GM18511 (cell line): ENCODE results near the gene PSKH1.
"Not testable (repeated sequence)": the region's sequence is repeated elsewhere in the genome, so short reads cannot be mapped to it uniquely, and the experiment has no call there.

Experiments used
- ATAC-seq: cut with Tn5 transposase; IDR thresholded peaks from one replicate; pipeline ENCODE4 v1.9.1; 2021; ENCODE audit warnings: mild to moderate bottlenecking, moderate library complexity; ENCODE audit not compliant: unreplicated experiment

Gene PSKH1

DNA sequence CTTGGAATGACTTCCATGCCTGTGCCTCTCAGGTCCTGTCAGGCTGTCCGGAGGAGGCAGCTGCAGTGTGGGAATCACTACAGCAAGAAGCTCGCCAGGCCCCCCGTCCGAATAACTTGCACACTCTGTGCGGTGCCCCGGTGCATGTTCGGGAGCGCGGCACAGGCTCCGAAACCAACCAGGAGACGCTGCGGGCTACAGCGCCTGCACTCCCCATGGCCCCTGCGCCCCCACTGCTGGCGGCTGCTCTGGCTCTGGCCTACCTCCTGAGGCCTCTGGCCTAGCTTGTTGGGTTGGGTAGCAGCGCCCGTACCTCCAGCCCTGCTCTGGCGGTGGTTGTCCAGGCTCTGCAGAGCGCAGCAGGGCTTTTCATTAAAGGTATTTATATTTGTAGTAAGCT, 7.1 kb upstream of the PSKH1 start:
- no peak for ATAC-seq

GRCh38 chr16:67886387-67886786, 6.7 kb upstream of the PSKH1 start:
- ATAC-seq = no peak

DNA sequence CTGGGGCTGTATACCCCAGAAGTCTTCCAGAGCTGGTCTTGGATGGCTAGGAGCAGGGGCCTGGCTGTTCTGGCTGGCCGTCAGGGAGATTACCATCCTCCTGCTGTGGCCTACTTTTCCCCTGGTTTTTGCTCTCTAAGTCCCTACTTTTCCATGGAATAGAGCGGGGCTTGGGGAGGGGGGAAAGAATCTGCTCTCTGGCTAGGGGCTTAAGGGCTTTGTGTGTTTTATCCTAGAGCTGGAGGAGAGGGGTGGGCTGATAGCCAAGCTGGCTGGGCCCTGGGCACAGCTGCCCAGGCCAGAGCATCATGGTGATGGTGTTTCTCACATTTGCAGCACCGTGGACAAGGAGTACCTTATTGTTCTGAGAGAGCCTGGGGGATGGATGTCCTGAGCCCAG, 4.7 kb upstream of the PSKH1 start:
- no peak for ATAC-seq

DNA sequence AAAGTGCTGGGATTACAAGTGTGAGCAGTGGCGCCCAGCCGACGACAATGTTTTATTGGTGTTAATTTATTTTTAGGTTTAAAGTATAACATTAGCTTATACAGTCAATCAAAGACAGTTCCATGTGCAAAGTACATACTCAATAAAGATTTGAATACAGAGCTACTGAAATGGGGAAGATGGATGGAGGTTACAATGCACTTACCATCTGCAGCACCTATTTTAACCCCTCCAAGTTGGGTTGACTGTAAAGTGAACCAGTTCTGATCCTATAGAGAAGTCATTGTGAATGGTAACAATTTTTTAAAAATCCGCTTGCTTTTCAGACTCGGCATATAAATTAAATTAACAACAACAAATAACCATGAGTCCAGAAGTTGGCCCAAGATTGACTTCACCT, 679 bp upstream of the PSKH1 start:
- ATAC-seq = no peak

DNA sequence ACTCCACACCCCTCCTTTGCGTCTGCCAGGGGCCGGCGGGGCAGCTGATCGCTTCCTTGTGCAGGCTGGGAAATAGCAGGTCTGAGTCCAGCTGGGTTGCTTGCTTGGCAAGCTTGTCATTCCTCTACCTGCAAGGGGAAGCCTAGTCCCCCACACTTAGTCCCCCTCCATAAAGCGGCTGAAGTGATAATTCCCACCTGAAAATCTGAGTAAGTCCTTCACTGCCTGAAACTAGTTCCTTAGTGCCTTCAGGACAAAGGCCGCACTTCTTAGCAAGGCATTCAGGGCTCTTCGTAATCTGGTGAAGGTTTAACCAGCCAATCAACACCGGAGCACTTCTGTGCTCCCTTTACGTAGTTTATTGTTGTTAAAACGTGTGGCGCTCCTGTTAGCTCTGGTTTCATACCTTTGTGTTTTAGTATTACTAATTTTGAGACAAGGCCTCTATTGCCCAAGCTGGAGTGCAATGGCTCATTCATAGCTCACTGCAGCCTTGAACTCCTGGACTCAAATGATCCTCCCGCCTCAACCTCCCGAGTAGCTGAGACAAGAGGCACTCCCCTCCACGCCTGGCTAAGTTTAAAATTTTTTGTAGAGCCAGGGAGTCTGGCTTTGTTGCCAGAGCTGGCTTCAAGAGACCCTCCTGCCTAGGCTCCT, 817 bp downstream of the PSKH1 start:
- no peak for ATAC-seq

DNA sequence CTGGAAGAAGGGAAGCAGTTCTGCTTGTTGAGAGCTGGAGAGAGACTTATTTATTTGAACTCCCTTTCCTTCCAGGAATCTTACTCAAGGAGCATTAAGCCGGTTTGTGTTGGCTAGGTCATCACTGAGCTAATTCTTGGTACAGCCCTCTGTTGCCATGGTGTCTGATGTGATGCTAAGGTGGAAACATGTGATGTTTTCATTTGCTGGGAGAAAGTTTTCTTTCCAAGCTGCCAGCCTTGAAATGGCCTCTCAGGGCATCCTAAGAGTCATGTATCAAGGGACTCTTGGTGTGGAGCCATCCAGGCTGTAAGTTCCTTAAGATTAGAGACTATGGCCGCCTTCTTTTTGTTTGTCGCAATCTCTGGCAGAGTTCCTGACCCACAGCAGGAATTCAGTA, 4.2 kb downstream of the PSKH1 start:
- no peak for ATAC-seq

DNA sequence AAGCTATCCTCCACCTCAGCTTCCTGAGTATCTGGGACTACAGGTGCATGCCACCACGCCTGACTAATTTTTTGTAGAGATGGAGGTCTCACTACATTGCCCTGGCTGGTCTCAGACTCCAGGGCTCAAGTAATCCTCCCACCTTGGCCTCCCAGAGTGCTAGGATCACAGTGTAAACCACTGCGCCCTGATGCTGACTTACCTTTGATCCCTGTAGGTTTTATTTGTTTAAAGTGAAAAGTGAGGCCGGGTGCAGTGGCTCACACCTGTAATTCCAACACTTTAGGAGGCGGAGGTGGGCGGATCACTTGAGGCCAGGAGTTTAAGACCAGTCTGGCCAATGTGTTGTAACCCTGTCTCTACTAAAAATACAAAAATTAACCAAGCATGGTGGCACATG, 8.7 kb downstream of the PSKH1 start:
- ATAC-seq = no peak

DNA sequence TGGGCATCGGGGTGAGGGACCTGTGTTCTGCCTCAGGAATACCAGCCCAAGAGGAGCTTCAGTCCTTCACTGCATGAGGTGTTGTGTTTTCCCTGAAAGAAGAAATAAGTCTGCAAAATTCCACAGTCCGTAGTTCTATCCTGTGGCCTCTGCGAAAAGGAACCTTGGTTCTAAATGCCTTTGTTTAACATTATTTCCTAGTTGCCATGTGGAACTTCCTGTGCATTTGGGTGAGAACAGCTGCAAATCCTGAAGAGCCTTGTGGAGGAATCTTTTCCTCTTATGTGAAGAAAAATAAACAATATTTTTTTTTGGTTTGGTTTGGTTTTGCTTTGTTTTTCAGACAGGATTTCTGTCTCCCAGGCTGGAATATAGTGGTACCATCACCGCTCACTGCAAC, 9.8 kb downstream of the PSKH1 start:
- no peak for ATAC-seq

GRCh38 chr16:67907397-67908180, 14.5 kb downstream of the PSKH1 start:
- ATAC-seq = no peak

DNA sequence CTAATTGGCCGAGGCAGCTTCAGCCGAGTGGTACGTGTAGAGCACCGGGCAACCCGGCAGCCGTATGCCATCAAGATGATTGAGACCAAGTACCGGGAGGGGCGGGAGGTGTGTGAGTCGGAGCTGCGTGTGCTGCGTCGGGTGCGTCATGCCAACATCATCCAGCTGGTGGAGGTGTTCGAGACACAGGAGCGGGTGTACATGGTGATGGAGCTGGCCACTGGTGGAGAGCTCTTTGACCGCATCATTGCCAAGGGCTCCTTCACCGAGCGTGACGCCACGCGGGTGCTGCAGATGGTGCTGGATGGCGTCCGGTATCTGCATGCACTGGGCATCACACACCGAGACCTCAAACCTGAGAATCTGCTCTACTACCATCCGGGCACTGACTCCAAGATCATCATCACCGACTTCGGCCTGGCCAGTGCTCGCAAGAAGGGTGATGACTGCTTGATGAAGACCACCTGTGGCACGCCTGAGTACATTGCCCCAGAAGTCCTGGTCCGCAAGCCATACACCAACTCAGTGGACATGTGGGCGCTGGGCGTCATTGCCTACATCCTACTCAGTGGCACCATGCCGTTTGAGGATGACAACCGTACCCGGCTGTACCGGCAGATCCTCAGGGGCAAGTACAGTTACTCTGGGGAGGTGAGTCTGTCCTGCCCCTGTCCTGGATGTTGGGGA, 16.1 kb downstream of the PSKH1 start:
- ATAC-seq = no peak

DNA sequence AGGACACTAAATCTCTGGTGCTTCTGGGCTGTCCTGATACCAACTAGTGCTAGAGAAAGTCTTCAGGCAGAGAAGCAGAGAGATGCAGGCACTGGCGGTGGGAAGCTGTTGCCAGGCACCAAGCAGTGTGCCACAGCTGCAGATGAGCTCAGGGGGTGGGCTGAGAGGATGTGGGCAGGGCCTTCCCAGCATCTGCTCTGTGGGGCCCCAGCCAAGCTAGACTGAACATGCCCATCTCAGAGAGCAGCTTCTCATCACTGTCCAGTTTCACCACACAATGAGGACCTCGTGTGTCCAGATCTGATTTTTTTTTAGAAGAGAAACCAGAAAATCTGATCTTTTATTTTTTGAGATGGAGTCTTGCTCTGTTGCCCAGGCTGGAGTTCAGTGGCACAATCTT, 17.1 kb downstream of the PSKH1 start:
- no peak for ATAC-seq

DNA sequence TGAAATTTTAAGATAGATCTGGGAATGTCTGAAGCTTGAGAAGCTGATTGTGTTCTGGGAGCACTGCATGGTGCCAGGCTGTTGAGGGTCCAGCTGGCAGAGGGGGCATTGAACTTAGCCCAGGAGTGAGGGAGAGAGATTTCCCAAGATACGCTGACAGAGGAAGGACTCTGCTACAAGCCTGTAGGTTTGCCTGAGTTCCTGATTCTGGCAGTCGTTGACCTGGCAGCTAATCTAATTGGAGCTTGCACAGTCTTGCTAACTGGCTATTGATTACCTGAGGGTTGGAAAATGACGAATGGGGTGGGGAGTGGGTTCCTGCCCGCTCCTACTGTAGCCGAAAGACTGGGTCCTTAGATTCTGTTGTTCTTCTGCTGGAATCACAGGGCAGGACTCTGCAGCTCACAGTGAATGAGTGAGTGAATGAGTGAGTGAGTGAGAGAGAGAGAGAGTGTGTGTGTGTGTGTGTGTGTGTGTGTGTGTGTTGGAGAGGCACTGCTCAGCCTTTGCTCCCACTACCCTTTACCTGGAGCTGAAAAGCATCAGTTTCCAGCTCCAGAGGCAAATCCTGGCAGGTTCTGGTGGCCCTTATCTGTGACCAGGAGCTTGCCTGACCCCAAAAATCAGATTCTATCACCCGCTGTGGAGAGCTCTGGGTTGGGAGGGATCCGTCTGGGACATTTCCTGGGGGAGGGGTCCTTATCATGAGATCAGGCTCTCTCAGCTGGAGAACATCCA, 21.9 kb downstream of the PSKH1 start:
- ATAC-seq = no peak

GRCh38 chr16:67915496-67915769, 22.4 kb downstream of the PSKH1 start:
- ATAC-seq = not testable (repeated sequence)

DNA sequence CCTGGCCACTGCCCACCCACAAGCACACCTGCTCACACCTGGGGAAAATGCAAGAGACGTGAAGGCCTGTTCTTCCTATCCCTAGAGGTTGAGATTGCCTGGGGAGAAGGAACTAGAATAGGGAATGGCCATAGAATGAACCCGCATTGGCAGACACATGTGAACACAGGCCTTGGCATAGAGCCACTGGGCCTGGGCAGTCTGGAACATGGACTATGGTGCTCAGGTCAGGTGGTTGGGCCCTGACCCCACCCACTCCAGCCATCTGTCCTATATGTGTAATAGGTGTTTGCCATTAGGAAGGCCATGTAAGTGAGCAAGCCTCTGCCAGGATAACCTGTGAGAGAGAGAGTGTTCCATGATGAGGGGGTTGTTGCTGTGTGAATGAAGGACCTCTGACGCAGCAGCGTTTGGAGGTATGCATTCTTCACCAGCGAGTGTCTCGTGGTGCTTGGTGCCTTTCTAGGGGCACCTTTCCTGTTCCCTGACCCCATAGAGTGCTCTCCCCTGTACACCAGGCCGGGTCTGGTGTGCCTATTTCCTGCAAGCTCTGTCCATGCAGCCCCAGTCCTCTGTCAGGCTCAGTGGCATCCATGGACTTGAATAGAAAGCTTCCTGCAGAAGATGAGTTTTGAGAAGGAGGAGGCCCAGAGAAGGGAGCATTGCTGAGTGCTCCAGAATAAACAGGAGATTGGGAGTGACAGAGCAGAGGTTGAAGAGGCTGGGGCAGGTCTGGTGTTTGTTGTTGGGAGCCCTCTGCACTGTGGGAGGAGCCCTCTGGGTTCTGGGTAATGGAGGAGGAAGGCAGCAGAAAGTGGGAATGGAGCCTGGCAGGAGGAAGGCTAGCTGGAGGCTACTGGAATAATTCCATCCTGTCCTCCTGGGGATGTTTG, 23.0 kb downstream of the PSKH1 start:
- ATAC-seq = no peak

DNA sequence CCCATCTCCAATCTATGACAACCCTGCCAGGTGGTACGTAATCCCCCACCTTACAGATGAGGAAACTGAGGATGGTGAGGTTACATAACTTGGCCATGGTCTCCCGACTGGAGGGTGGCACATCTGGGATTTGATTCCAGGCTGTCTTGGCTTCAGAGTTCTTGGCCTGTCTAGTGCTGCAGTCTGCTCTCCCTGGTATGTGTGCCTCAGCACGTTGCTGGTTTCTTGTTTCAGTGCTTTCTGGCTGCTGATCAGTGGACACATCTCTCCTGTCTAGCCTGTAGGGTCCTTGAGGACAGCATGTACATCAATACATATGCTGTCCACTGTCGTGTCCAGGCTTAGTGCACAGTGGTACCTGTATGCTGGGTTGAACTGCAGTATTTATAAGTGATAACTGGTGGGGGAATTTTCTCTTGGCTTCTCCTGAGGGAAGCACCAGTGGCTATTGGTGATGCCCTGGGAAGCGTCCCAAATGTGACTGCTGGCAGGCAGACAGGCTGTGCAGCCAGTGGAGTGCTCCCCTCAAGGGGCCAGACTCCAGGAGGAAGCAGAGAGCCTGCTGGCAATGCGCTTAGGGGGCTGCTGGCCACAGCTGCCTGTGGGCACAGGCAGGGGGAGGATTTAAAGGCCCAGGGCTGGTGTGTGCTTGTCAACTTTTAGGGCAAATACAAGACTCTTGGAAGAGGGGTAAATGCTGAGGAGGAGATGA, 24.2 kb downstream of the PSKH1 start:
- no peak for ATAC-seq

DNA sequence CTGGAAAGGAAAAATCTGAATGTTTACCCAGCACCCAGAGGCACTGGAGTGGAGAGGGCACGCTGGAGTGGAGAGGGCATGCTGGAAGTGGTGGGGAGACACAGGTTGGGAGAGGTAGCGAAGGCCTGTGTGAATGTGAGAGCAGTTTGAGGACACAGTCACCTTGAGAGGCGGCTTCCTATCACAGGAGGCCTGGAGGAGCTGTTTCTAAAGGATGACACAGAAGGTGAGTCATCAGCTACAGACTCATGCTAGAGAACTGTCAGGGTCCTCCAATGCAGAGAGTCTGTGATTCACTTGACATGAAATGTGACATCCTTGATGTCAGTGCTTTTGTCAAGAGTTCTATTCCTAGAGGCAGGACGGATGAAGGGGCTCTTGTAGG, 24.8 kb downstream of the PSKH1 start:
- no peak for ATAC-seq

DNA sequence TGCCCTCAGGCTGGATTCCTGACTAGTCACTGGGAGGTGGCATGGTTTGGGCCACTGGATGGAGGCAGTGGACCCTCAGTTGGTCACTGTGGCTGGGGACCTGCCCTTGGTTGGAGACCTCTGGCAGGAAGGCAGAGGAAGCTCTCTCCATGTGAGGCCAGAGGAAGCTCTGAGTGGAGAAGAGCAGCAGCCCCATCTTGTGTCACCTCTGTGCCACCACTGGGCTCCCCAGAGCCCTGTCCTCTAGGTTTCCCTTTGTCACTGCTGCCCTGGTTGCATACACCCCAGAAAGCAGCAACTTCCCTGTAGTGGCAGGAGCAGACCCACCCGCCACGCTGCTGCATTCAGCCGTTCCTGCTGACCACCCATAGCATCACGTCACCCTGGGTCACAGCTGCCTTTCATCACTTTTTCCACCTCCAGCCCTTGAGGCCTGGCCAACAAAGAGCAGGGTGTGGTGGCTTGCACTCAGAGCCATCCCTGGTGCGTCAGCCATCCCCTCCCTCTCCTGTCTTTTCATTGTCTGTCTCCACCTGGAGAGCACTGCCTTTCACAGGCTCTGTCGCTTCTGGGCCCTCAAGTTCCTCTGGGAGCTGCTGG, 26.7 kb downstream of the PSKH1 start:
- no peak for ATAC-seq

DNA sequence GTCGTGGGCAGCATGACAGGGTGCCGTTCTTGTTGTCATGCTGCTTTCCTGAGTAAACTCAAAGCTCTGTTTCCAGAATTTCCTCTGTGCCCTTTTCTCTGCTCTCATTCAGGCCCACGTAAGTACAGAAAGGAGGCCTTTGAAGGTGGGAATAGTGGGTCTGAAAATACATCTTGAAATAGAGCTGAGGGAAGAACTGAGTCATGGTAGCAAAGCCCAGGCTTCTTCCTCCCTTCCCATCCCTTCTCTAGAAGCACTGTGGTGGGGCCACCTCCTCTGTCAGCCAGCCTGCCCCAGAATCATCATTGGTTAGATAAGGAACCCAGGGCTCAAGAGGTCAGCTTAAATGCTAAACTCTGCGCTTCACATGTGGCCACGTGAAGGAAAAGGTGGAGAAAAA, 29.2 kb downstream of the PSKH1 start:
- no peak for ATAC-seq

DNA sequence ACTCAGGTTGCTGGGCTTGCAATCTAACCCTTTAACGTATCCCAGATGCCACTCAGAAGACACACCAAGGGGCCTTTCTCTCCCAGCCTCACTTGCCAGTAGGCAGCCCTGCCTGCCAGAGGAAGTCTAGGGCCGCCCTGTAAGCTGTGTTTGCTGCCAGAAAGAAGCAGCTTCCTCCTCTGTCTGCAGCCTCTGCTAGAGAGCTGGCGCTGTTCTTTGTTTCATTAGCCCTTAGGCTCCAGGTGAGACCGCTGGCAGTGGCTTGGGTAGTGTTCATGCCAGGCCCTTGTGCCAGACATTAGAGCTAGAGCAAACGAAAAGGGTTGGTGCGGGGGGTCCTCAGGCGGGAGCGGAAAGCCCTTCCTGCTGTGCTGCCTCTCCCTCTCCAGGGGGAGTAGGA, 29.7 kb downstream of the PSKH1 start:
- ATAC-seq = no peak
